ENCODE measurements around the gene EXOC3L4.

The EXOC3L4 gene

GRCh38 chr14:103091041-103091882, 3.3 kb upstream of the EXOC3L4 start:
- TF ChIP-seq GATA1 (IDR thresholded peaks at IDR 0.05; ENCODE audit: low read depth, low read length) (no peak), POLR2A (IDR thresholded peaks at IDR 0.05; ENCODE audit: low read length) (no peak)
- DNase-seq, result peak; percentile 71 to 80

DNA sequence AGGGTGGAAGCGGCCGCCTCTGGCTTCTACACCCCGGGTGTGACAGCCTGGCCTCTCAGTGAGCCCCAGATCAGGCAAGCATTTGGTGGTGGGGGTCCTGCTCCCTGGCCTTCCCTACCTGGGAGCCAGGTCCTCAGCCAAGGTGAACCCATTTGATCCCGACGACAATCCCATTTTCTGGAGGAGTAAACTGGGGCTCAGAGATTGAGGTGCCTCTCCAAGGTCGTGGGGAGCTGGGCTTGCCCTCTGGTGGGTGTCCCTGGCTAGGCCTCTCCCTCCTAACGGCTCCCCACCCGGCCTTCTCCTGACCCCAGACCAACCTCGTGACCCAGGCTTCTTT, 2.7 kb upstream of the EXOC3L4 start:
- no peak for DNase-seq
- no peak for TF ChIP-seq GATA1 (IDR thresholded peaks at IDR 0.05; ENCODE audit: low read depth, low read length)
- no peak for TF ChIP-seq POLR2A (IDR thresholded peaks at IDR 0.05; ENCODE audit: low read length)

- DNase-seq, result no peak
- TF ChIP-seq POLR2A (IDR thresholded peaks at IDR 0.05; ENCODE audit: low read length) (no peak), GATA1 (IDR thresholded peaks at IDR 0.05; ENCODE audit: low read depth, low read length) (no peak)
Measured at GRCh38 chr14:103093856-103094405, 594 bp upstream of the EXOC3L4 start.

GRCh38 chr14:103095210-103095778, 769 bp downstream of the EXOC3L4 start:
- TF ChIP-seq GATA1 (IDR thresholded peaks at IDR 0.05; ENCODE audit: low read depth, low read length) (no peak), POLR2A (IDR thresholded peaks at IDR 0.05; ENCODE audit: low read length) (no peak)
- no peak for DNase-seq

GRCh38 chr14:103096387-103096786, 1.9 kb downstream of the EXOC3L4 start:
- no peak for TF ChIP-seq GATA1 (IDR thresholded peaks at IDR 0.05; ENCODE audit: low read depth, low read length)
- TF ChIP-seq POLR2A (IDR thresholded peaks at IDR 0.05; ENCODE audit: low read length), result no peak
- DNase-seq, result no peak

DNA sequence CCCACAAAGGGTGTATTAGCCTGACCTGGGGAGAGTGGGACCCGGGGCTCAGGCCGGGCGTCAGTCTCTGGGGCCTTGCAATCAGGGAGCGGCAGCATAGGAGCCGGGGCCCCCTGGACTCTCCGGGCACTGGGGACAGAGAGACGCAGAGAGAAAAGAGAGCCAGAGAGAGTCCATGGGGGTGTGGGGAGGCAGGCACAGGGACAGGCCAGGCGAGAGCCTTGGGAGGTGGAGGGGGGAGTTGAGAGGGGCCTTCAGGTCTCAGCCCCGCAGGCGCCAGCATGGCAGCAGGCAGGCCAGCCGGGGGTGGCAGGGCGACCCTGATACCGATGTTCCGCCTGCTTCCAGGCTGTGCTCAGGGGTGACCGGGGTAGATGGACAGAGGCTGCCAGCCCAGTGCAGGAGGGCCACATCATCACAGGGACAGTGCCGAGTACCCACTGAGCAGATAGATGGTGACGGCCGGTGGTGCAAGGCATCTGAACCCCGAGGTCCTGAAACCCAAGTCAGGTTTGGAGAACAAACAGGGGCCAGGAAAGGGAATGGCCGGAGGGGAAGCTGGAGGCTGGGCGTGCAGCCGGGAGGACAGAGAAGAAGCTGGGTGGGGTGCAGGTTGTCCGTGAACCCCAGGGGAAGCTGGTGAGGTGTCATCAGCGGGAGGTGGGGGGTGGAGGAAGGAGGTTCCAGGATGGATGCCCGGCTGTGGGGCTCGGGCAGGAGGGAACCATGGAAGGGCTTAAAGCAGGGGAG, 2.9 kb downstream of the EXOC3L4 start:
- DNase-seq, result no peak
- no peak for TF ChIP-seq GATA1 (IDR thresholded peaks at IDR 0.05; ENCODE audit: low read depth, low read length)
- TF ChIP-seq POLR2A (IDR thresholded peaks at IDR 0.05; ENCODE audit: low read length), result no peak

- TF ChIP-seq POLR2A (IDR thresholded peaks at IDR 0.05; ENCODE audit: low read length), result no peak
- TF ChIP-seq GATA1 (IDR thresholded peaks at IDR 0.05; ENCODE audit: low read depth, low read length), result no peak
- no peak for DNase-seq
Measured at GRCh38 chr14:103097994-103098957, 3.8 kb downstream of the EXOC3L4 start.

DNA sequence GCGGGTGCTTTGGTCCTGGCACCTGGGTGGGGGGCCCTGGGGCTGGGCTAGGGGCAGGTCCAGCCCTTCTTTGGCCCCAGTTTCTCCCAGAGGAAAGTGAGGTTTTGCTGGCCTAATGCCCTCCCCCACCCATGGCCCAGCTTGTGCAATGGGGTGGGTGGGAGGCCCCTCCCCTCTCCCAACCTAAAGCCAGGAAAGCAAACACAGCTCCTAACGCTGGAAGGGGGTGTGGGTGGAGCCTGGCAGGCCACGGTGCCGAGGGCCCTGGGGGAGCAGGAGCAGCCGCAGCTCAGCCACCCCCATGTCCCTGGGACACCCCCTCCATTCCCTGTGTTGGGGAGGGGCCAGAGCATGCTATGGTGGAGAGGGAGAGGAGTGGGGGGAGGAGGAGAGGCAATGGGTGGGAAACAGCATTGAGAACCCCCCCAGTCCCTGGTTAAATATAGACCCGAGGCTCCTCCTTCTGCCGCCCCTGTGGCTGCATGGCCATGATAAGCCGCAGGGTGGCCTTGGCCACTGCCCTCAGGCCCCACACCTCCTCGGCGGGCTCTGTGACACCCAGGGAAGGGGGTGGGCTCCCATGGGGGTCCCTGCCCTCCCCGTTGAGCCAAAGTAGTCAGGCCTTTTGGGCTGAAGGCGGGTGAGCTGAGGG, 4.7 kb downstream of the EXOC3L4 start:
- TF ChIP-seq GATA1 (IDR thresholded peaks at IDR 0.05; ENCODE audit: low read depth, low read length) (no peak), POLR2A (IDR thresholded peaks at IDR 0.05; ENCODE audit: low read length) (no peak)
- DNase-seq, result peak; percentile 54 to 69

- TF ChIP-seq POLR2A (IDR thresholded peaks at IDR 0.05; ENCODE audit: low read length), result no peak
- TF ChIP-seq GATA1 (IDR thresholded peaks at IDR 0.05; ENCODE audit: low read depth, low read length), result no peak
- no peak for DNase-seq
Measured at GRCh38 chr14:103099733-103100280, 5.3 kb downstream of the EXOC3L4 start.

DNA sequence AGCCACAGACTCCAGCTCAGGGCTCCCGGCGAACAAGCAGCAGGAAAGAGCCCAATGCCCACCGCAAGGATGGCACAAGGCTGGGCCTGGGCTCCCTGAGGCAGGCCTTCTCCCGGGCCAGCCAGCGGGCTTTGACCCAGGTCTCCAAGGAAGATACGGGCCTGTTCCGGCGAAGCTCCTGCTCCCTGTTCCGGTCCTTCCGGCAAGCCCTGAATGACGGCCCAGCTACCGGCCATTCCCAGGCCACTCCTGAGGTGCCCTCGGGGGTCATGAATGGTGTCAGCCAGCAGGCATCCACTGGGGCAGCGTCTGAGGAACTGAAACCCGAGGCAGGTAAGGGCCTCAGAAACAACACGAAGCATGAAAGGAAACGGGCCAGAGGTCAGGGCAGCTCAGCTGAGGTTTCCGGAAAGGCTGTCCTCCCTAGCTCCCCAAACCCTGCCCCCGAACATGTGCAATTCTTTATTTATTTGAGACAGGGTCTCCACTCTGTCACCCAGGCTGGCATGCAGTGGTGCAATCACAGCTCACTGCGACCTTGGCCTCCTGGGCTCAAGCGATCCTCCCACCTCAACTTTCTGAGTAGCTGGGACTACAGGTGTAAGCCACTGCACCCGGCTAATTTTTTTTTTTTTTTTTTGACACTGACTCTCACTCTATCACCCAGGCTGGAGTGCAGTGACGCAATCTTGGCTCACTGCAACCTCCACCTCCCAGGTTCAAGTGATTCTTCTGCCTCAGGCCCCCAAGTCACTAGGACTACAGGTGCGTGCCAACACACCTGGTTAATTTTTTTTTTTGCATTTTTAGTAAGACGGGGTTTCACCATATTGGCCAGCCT, 6.0 kb downstream of the EXOC3L4 start:
- DNase-seq, result no peak
- TF ChIP-seq POLR2A (IDR thresholded peaks at IDR 0.05; ENCODE audit: low read length), result no peak
- TF ChIP-seq GATA1 (IDR thresholded peaks at IDR 0.05; ENCODE audit: low read depth, low read length), result no peak

GRCh38 chr14:103101257-103101962, 6.9 kb downstream of the EXOC3L4 start:
- TF ChIP-seq GATA1 (IDR thresholded peaks at IDR 0.05; ENCODE audit: low read depth, low read length), result no peak
- TF ChIP-seq POLR2A (IDR thresholded peaks at IDR 0.05; ENCODE audit: low read length), result no peak
- no peak for DNase-seq
